Skeletal muscle satellite cell (primary cell): ENCODE results near the gene MAPK13. TPM values are rescaled to one million over a fixed set of nuclear protein-coding genes. Genes with fewer than 3 reads are reported as not detected.
"Not testable (repeated sequence)": the region's sequence is repeated elsewhere in the genome, so short reads cannot be mapped to it uniquely, and the experiment has no call there.

Experiments used
- H3K27me3 ChIP-seq: 2 replicates; pipeline ENCODE4 v1.7.0; 2013; ENCODE audit warnings: low read length; ENCODE audit not compliant: control insufficient read depth, insufficient read depth
- H3K36me3 ChIP-seq: 2 replicates; pipeline ENCODE4 v1.7.0; 2013; ENCODE audit warnings: mild to moderate bottlenecking, control low read depth, low read length; ENCODE audit not compliant: insufficient read depth
- H3K4me1 ChIP-seq: 2 replicates; pipeline ENCODE4 v1.7.0; 2013; ENCODE audit warnings: low read length; ENCODE audit not compliant: control insufficient read depth, insufficient read depth
- H3K4me2 ChIP-seq: 2 replicates; pipeline ENCODE4 v1.7.0; 2013; ENCODE audit warnings: mild to moderate bottlenecking, low read length
- H3K4me3 ChIP-seq: 2 replicates; pipeline ENCODE4 v1.7.0; 2013; ENCODE audit warnings: low read length
- H3K9ac ChIP-seq: 2 replicates; pipeline ENCODE4 v1.7.0; 2013; ENCODE audit warnings: mild to moderate bottlenecking, low read depth, low read length, moderate library complexity
- H3K9me3 ChIP-seq: replicated peaks from 2 replicates; pipeline ENCODE4 v1.7.0; 2013; ENCODE audit warnings: mild to moderate bottlenecking, control low read depth, low read length
- total RNA-seq: library from RNA; depleted of rRNA; stranded (reverse); fragments of >200 nt; gene quantifications from 2 replicates; pipeline ENCODE4 v1.2.3, GENCODE V29; 2012; rRNA removed

Gene MAPK13
- total RNA-seq = 20.0 and 32.8 TPM in 2 replicates

DNA sequence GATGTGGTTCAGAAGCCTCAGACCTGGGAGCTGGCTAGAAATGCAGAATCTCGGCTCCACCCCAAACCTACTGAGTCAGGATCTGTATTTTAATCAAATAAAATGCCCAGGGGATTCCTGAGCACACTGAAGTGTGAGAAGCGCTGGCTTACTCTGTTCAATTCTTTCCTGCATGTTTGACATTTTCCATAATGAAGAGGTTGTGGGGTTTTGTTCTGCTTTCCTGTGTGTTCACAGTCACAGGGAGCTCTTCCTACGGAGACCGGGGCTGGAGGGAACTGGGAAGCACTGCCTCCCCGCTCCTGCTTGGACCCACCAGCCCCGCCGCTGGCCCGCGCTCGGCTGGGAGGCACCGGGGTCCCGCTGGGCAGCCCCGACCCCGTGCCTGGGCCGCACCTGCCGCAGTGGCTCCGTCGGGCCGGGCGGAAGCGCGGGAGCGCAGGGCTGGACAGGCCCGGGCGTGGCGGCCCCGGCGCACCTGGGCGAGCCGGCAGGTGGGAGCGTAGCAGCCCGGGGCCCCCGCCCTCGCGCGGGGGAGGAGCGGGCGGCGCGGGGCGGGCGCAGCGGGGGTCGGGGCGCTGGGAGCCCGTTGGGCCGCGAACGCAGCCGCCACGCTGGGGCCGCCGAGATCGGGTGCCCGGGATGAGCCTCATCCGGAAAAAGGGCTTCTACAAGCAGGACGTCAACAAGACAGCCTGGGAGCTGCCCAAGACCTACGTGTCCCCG, at the start of gene MAPK13:
TSS of gene MAPK13 (plus strand) at position 573 of the 726 bp plus-strand sequence. CDS start at position 643, 70 bp downstream.
- peak within 1 kb of the TSS; percentile 58 for H3K4me3 ChIP-seq
- H3K4me1 ChIP-seq = peaks cover 42% of the 10 kb centered on the region
- peak within 1 kb of the TSS; percentile 74 for H3K4me2 ChIP-seq
- no peaks in the 10 kb centered on the region for H3K36me3 ChIP-seq
- no peaks in the 10 kb centered on the region for H3K9me3 ChIP-seq
- no peaks in the 10 kb centered on the region for H3K27me3 ChIP-seq
- H3K9ac ChIP-seq = peak within 1 kb of the TSS; percentile 55

DNA sequence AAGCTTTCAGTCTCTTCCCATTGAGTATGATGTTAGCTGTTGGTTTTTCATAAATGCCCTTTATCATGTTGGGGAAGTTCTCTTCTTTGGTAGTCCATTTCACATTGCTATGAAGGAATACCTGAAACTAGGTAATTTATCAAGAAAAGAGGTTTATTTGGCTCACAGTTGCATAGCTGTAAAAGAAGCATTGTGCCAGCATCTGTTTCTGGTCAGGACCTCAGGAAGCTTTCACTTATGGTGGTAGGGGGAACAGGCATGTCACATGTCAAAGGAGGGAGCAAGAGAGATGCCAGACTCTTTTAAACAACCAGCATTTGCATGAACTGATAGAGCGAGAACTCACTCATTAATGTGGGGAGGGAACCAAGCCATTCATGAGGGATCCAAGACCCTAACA, 48.0 kb upstream of the MAPK13 start:
- H3K4me1 ChIP-seq = no peaks in the 10 kb centered on the region
- H3K9me3 ChIP-seq = no peaks in the 10 kb centered on the region
- no peak overlapping the region for H3K4me2 ChIP-seq
- no peak overlapping the region for H3K4me3 ChIP-seq
- H3K36me3 ChIP-seq = peaks cover 73% of the 10 kb centered on the region
- no peak overlapping the region for H3K9ac ChIP-seq
- no peaks in the 10 kb centered on the region for H3K27me3 ChIP-seq

DNA sequence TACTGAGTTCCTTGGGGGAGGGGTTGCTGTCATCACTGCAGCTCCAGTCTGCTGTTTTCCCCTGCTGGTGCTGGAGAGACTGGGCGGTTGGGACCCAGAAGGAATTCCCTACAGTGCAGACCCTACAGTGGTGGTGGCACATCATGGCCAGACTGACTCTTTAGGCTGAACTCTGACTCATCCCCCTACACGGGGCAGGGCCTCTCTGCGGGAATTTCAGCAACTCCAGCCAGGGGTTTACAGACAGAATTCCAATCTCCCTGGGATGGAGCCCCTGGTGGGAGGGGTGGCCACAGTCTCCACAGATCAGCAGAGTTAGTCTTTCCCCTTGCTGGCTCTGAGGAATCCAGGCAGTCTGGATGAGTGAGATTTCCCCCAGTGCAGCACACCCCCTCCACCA, 46.9 kb upstream of the MAPK13 start:
- Histone ChIP-seq H3K4me2 (no peak overlapping the region), H3K4me1 (no peaks in the 10 kb centered on the region), H3K27me3 (no peaks in the 10 kb centered on the region), H3K4me3 (no peak overlapping the region), H3K9ac (no peak overlapping the region), H3K36me3 (peaks cover 64% of the 10 kb centered on the region), H3K9me3 (no peaks in the 10 kb centered on the region)

DNA sequence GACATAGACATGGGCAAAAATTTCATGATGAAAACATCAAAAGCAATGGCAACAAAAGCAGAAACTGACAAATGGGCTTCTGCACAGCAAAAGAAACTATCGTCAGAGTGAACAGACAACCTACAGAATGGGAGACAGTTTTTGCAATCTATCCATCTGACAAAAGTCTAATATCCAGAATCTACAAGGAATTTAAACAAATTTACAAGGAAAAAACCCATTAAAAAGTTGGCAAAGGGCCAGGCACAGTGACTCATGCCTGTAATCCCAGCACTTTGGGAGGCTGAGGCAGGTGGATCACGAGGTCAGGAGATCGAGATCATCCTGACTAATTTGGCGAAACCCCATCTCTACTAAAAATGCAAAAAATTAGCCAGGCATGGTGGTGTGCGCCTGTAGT, 42.1 kb upstream of the MAPK13 start:
- not testable (repeated sequence) for H3K4me1 ChIP-seq, H3K9ac ChIP-seq, H3K27me3 ChIP-seq, H3K9me3 ChIP-seq, H3K4me3 ChIP-seq, H3K4me2 ChIP-seq
- H3K36me3 ChIP-seq = peaks cover 29% of the 10 kb centered on the region

DNA sequence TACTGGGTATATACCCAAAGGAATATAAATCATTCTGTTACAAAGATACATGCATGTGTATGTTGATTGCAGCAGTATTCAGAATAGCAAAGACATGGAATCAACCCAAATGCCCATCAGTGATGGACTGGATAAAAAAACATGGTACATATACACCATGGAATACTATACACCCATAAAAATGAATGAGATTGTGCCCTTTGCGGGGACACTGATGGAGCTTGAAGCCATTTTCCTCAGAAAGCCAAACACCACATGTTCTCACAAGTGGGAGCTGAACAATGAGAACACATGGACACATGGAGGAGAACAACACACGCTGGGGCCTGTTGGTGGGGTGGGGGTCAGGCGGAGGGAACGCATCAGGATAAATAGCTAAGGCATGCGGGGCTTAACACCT, 41.3 kb upstream of the MAPK13 start:
- Histone ChIP-seq H3K4me1 (no peaks in the 10 kb centered on the region), H3K36me3 (peaks cover 22% of the 10 kb centered on the region), H3K9ac (no peak overlapping the region), H3K4me3 (no peak overlapping the region), H3K9me3 (no peaks in the 10 kb centered on the region), H3K27me3 (no peaks in the 10 kb centered on the region), H3K4me2 (no peak overlapping the region)

DNA sequence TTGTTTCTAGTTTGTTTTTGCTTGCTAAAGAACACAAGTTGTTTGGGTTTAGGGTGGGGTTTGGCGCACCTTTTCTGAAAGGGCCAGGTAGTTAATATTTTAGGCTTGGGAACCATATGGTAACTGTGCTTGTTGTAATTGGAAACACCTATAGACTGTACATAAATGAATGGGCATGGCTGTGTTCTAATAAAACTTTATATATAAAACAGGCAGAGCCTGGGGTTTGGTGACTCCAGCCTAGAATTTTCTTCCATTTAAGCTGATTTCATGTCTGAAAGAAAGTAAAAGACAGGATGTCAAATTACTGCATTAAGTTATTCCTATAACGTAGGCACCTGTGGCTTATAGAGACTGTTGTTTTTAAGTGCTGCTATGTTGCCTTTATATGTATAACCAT, 36.1 kb upstream of the MAPK13 start:
- H3K9ac ChIP-seq = peak overlapping the region; percentile 27
- H3K36me3 ChIP-seq = peaks cover 26% of the 10 kb centered on the region
- H3K4me3 ChIP-seq = no peak overlapping the region

DNA sequence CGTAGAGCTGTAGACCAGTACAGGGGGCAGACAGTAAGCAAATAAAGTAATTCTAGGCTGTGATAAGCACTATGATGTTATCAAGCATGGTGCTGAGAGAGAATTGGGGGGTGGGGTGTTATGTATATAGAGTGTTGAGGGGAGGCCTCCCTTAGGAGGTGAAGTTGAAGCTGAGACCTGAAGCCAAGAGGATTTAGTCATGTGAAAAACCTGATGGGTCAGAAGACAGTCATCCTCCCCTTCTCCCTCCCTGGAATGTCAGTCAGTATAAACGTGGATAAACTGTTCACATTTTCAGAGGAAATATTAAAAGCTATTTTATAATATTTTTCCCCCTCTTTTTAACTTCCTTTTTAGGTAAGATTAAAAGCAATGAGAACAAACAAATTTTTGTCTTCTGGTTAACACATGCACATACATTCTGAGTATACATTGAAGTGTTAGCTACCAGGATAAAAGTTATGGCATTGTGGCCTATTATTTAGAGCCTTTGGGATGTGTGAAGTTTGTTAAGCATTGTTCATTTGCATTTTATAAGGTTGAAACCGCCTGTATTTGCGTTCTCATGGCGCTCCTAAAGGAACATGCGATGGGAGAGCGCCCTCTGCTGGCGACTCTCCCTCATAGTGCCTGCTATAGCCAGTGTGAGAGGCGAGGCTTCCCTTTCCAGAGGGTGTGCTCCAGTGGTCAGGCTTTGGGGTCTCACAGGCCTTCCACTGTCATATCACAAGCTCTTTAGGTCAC, 35.4 kb upstream of the MAPK13 start:
- Histone ChIP-seq H3K27me3 (no peaks in the 10 kb centered on the region), H3K4me2 (peak overlapping the region; percentile 24), H3K36me3 (peaks cover 30% of the 10 kb centered on the region), H3K9me3 (no peaks in the 10 kb centered on the region), H3K4me1 (peaks cover 6% of the 10 kb centered on the region), H3K4me3 (no peak overlapping the region), H3K9ac (peak overlapping the region; percentile 27)

More for the DNA sequence above, 36.1 kb upstream of the MAPK13 start:
- no peak overlapping the region for H3K4me2 ChIP-seq
- H3K27me3 ChIP-seq = no peaks in the 10 kb centered on the region
- no peaks in the 10 kb centered on the region for H3K9me3 ChIP-seq
- H3K4me1 ChIP-seq = peaks cover 6% of the 10 kb centered on the region

DNA sequence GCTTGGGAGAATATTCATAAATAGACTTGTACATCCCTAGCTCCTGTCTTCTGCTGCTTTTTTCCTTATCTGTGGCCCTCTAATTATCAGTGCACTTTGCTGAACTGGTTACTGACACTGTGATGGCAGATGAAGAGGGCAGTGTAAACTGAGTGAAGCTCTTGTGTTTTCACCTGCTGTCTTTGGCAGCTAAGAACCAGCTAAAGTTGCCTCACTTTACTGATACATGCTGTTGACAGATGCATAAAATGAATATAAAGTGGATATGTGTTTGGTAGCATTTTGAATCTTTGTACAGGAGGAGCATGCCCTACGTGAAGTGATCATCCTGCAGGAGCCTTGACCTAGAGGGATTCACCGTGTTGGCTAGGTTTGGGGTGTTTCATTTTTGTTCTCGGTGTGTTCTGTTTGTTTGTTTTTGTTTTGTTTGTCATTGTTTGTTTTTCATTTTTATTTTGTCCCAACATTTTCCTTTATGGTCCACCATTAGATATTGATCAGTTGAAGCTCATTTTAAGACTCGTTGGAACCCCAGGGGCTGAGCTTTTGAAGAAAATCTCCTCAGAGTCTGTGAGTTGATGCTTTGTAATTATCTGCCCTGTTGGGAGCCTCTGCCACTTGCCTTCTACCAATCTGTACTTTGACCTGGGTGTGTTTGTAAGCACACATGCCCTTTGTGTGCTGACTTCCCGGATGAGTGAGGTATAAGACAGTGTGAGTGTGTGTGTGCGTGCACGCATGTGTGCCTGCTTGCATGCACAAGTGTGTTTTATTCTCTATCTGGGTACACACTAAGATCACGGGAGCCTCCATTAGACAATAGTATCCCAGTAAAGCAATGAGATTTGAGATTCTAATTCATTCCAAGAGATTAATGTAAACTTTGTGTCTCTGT, 34.6 kb upstream of the MAPK13 start:
- H3K9ac ChIP-seq = no peak overlapping the region
- peaks cover 30% of the 10 kb centered on the region for H3K36me3 ChIP-seq
- peaks cover 6% of the 10 kb centered on the region for H3K4me1 ChIP-seq
- no peak overlapping the region for H3K4me2 ChIP-seq
- no peak overlapping the region for H3K4me3 ChIP-seq
- H3K9me3 ChIP-seq = no peaks in the 10 kb centered on the region
- no peaks in the 10 kb centered on the region for H3K27me3 ChIP-seq

DNA sequence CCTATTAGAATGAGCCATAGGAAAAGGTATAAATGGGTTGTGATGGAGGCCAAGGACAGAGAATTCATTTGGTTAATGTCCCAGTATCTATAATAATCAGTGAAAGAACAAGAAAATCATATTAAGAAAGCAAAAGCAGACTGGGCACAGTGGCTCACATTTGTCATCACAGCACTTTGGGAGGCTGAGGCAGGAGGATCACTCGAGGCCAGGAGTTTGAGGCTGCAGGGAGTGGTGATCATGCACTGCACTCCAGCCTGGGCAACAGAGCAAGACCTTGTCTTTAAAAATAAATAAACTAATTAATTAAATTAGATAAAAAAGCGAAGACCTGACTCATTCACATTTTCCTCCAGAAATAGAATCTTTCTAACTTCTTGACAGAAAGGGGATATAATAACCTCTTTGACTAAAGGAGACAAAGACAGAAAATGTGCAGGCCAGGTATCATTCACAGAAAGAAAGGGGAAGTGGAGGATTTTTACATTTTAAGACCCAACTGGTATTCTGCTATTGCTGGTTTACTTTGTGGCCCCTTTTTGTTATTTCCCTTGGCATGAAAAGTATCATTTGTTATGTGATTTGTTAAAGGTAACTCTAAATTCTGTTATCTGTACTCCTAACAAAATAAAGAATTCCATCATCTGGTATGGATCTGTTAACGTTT, 31.9 kb upstream of the MAPK13 start:
- Histone ChIP-seq H3K27me3 (no peaks in the 10 kb centered on the region), H3K9ac (no peak overlapping the region), H3K4me1 (peaks cover 6% of the 10 kb centered on the region), H3K9me3 (no peaks in the 10 kb centered on the region), H3K4me3 (no peak overlapping the region), H3K4me2 (no peak overlapping the region), H3K36me3 (peaks cover 36% of the 10 kb centered on the region)

DNA sequence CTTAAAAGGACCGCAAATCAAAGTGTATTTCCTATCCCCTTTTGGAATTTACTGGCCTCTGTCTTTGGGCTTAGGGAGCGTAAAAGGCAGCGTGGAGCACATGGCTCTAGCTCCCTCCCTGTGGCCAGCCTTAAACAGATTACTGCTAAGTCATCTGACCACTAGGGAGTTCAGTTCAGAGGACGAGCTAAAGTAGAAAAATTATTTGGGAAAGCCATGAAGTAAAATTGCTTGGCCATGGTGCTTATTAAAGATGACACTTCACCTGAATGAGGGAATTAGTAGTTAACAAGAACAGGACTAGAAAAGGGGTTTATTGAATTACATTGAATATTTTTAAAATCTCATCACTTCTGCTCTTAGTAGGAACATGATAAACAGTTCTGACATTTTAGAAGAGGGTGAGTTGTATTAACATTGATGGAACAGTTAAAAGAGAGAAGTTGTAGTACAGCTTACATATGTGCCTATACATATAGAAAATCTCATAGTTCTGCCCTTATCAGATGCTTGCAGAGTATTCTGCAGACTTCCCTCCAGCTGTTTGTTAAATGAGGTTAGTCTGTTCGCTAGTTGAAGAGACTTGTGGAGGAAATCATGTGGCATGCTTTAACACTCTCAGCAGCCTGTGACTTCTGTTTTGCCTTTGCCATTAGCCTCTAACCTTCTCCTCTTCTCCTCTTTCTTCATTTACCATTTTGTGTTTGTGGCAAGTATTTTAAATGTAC, 31.2 kb upstream of the MAPK13 start:
- Histone ChIP-seq H3K4me3 (no peak overlapping the region), H3K4me1 (peaks cover 6% of the 10 kb centered on the region), H3K9ac (no peak overlapping the region), H3K27me3 (no peaks in the 10 kb centered on the region), H3K9me3 (no peaks in the 10 kb centered on the region), H3K36me3 (peaks cover 42% of the 10 kb centered on the region), H3K4me2 (no peak overlapping the region)
